ENCODE results near the gene HIP1R.

- TF ChIP-seq CTCF (IDR thresholded peaks at IDR 0.05) = peak; percentile 77
- no peak for TF ChIP-seq ZFX (IDR thresholded peaks at IDR 0.05; ENCODE audit: borderline replicate concordance)
Observed at GRCh38 chr12:122865268-122866231, 30.3 kb downstream of the HIP1R start.
